Fibroblast of lung (primary cell): ENCODE data around the gene ADGRL2. TPM values are rescaled to one million over a fixed set of nuclear protein-coding genes. Genes with fewer than 3 reads are reported as not detected.

ENCODE experiments used
- DNase-seq, 2 donors: peaks; one replicate each; pipeline versions ENCODE4 v3.0.0 to v3.0.0-alpha.2; 2010; ENCODE audit warnings: low read depth in 2 of 2
- H2AFZ ChIP-seq: 2 replicates; pipeline ENCODE4 v1.5.1; 2012; ENCODE audit warnings: low read length, control low read depth, inconsistent platforms
- H3K27ac ChIP-seq: 2 replicates; pipeline ENCODE4 v1.5.1; 2011; ENCODE audit warnings: low read length, control low read depth; ENCODE audit not compliant: insufficient read depth
- H3K27me3 ChIP-seq: 2 replicates; pipeline ENCODE4 v1.5.1; 2011; ENCODE audit warnings: mild to moderate bottlenecking, low read length; ENCODE audit not compliant: control insufficient read depth, insufficient read depth
- H3K36me3 ChIP-seq: 2 replicates; pipeline ENCODE4 v1.5.1; 2011; ENCODE audit warnings: low read length; ENCODE audit not compliant: control insufficient read depth, insufficient read depth
- H3K4me1 ChIP-seq: 2 replicates; pipeline ENCODE4 v1.5.1; 2011; ENCODE audit warnings: low read length; ENCODE audit not compliant: control insufficient read depth, insufficient read depth; ENCODE audit errors: extremely low read depth
- H3K4me2 ChIP-seq: 2 replicates; pipeline ENCODE4 v1.5.1; 2011; ENCODE audit warnings: low read length, control low read depth; ENCODE audit not compliant: insufficient read depth; ENCODE audit errors: extremely low read depth
- H3K4me3 ChIP-seq, 4 experiments: fragments of 200-600 bp in 1 of 4; sonication (generic) in 1 of 4; replicated peaks in 1 of 4; 2 replicates each; pipeline ENCODE4 v1.5.1; 2011 to 2016; ENCODE audit warnings: low read length in 4 of 4, low read depth in 3 of 4, mild to moderate bottlenecking in 3 of 4, control low read depth in 2 of 4, inconsistent platforms in 1 of 4, mixed read lengths in 1 of 4; ENCODE audit not compliant: insufficient read depth in 1 of 4; ENCODE audit errors: control extremely low read depth in 1 of 4
- H3K79me2 ChIP-seq: 2 replicates; pipeline ENCODE4 v1.5.1; 2012; ENCODE audit warnings: mild to moderate bottlenecking, low read length, inconsistent platforms; ENCODE audit not compliant: control insufficient read depth, insufficient read depth
- H3K9ac ChIP-seq: 2 replicates; pipeline ENCODE4 v1.5.1; 2011; ENCODE audit warnings: mild to moderate bottlenecking, low read length, control low read depth; ENCODE audit not compliant: insufficient read depth
- H3K9me3 ChIP-seq: 2 replicates; pipeline ENCODE4 v1.5.1; 2012; ENCODE audit warnings: low read depth, low read length; ENCODE audit not compliant: control insufficient read depth, insufficient read depth
- H4K20me1 ChIP-seq: 2 replicates; pipeline ENCODE4 v1.5.1; 2011; ENCODE audit warnings: low read length; ENCODE audit not compliant: control insufficient read depth, insufficient read depth; ENCODE audit errors: extremely low read depth
- EZH2 ChIP-seq: IDR thresholded peaks from 2 replicates; pipeline ENCODE4 v1.5.1; 2012; ENCODE audit warnings: low read length, control low read depth, mild to moderate bottlenecking; ENCODE audit errors: missing control alignments
- polyA plus RNA-seq, 2 donors: library from polyadenylated mRNA; depleted of rRNA in 1 of 2; stranded (reverse) in 1 of 2; unstranded in 1 of 2; fragments of >200 nt; gene quantifications; 2 replicates each; pipeline ENCODE4 v1.2.1, GENCODE V29; 2011 to 2012; ENCODE audit warnings: missing spikeins in 1 of 2
- total RNA-seq: library from RNA; depleted of rRNA; stranded (reverse); fragments of >200 nt; gene quantifications from 2 replicates; pipeline ENCODE4 v1.2.1, GENCODE V29; 2014
- TF ChIP-seq, protein P1 (sequence below), 2 donors: IDR thresholded peaks in 1 of 2; conservative IDR thresholded peaks in 1 of 2; 1 replicate in 1 of 2; 2 replicates in 1 of 2; pipeline ENCODE4 v1.5.1; 2011 to 2012; ENCODE audit warnings: low read length in 2 of 2, control low read depth in 1 of 2, inconsistent platforms in 1 of 2, low read depth in 1 of 2, mild to moderate bottlenecking in 1 of 2

Gene ADGRL2
- total and polyA plus RNA-seq, 2 donors (not counting 1 experiment from before 2014, with no cell fraction given): 74.1 to 196 TPM

DNA sequence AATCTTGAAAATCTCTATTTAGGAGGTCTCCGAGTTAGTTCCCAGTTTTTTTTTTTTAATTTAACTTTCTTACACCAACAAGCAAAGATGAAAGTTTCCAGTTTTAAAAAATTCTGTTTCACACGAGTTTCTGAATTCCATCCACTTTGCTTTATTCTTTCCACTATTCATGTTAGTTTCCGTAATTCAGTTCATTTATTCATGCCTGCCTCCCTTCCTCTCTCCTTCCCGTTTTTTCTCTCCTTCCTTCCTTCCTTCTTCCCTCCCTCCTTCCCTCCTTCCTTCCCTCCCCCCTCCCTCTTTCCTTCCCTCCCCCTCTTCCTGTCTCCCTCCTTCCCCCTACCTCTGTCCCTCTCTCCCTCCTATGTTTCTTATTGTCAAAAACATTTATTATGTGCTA, 22.3 kb downstream of the ADGRL2 start:
- Histone ChIP-seq H3K4me3 (no peak overlapping the region), H3K4me2 (no peak overlapping the region), H2AFZ (no peak overlapping the region), H3K27ac (no peak overlapping the region), H3K9me3 (no peaks in the 10 kb centered on the region), H3K36me3 (no peaks in the 10 kb centered on the region), H3K9ac (no peak overlapping the region), H4K20me1 (no peaks in the 10 kb centered on the region), H3K79me2 (peaks cover 46% of the 10 kb centered on the region), H3K27me3 (no peaks in the 10 kb centered on the region), H3K4me1 (no peaks in the 10 kb centered on the region)
- TF ChIP-seq EZH2: no peak
- TF ChIP-seq, protein P1, sequence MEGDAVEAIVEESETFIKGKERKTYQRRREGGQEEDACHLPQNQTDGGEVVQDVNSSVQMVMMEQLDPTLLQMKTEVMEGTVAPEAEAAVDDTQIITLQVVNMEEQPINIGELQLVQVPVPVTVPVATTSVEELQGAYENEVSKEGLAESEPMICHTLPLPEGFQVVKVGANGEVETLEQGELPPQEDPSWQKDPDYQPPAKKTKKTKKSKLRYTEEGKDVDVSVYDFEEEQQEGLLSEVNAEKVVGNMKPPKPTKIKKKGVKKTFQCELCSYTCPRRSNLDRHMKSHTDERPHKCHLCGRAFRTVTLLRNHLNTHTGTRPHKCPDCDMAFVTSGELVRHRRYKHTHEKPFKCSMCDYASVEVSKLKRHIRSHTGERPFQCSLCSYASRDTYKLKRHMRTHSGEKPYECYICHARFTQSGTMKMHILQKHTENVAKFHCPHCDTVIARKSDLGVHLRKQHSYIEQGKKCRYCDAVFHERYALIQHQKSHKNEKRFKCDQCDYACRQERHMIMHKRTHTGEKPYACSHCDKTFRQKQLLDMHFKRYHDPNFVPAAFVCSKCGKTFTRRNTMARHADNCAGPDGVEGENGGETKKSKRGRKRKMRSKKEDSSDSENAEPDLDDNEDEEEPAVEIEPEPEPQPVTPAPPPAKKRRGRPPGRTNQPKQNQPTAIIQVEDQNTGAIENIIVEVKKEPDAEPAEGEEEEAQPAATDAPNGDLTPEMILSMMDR (conservative IDR thresholded peaks at IDR 0.05 in 1 of 2, IDR thresholded peaks at IDR 0.05 in 1 of 2; ENCODE audit: low read depth in 1 of 2, low read length in 2 of 2): no peak
- DNase-seq: no peak

DNA sequence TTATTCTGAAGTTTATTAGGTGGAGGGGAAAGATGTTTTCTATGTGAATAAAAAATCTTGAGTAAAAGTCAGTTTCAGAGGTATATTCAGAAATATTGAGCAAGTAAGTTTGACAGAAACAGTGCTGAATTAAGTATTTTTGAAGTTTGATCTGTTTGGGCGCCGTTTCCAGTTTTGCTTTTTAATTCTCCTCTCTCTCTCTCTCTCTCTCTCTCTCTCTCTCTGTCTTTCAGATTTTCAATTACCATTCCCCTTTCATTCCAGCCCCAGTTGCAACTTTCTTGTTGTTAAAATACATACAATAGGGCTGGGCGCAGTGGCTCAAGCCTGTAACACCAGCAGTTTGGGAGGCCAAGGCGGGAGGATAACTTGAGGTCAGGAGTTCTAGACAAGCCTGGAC, 24.0 kb downstream of the ADGRL2 start:
- no peak overlapping the region for H3K4me2 ChIP-seq
- no peak overlapping the region for H3K9ac ChIP-seq
- TF ChIP-seq, protein P1 (conservative IDR thresholded peaks at IDR 0.05 in 1 of 2, IDR thresholded peaks at IDR 0.05 in 1 of 2; ENCODE audit: low read depth in 1 of 2, low read length in 2 of 2): no peak
- no peak for TF ChIP-seq EZH2
- no peaks in the 10 kb centered on the region for H4K20me1 ChIP-seq
- H3K4me1 ChIP-seq: no peaks in the 10 kb centered on the region
- no peak for DNase-seq
- no peaks in the 10 kb centered on the region for H3K9me3 ChIP-seq
- no peak overlapping the region for H2AFZ ChIP-seq
- no peak overlapping the region for H3K4me3 ChIP-seq
- peaks cover 36% of the 10 kb centered on the region for H3K79me2 ChIP-seq
- H3K36me3 ChIP-seq: no peaks in the 10 kb centered on the region
- no peaks in the 10 kb centered on the region for H3K27me3 ChIP-seq
- H3K27ac ChIP-seq: no peak overlapping the region

DNA sequence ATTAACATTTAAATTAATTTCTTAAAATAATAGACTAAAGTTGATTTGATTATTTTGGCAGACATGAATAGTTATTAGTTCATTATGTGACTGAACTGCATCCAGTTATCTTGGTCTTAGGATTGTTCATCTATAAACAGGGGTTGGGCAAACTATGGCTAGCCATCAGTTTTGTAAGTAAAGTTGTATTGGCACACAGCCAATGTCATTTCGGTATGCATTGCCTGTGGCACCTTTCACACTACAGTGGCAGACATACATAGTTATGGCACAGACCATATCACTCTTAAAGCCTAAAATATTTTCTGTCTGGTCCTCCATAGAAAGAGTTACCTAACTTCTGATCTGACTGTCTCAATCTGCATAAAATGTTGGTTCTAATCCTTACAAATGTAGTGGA, 27.2 kb downstream of the ADGRL2 start:
- H3K36me3 ChIP-seq: no peaks in the 10 kb centered on the region
- H2AFZ ChIP-seq: no peak overlapping the region
- H3K9ac ChIP-seq: no peak overlapping the region
- no peak for DNase-seq
- no peak overlapping the region for H3K27ac ChIP-seq
- H3K4me1 ChIP-seq: peaks cover under 1% of the 10 kb centered on the region
- no peak overlapping the region for H3K4me2 ChIP-seq
- peaks cover 32% of the 10 kb centered on the region for H3K79me2 ChIP-seq
- H3K9me3 ChIP-seq: no peaks in the 10 kb centered on the region
- H3K27me3 ChIP-seq: no peaks in the 10 kb centered on the region
- no peak overlapping the region for H3K4me3 ChIP-seq
- H4K20me1 ChIP-seq: no peaks in the 10 kb centered on the region
- TF ChIP-seq EZH2: no peak
- TF ChIP-seq, protein P1 (conservative IDR thresholded peaks at IDR 0.05 in 1 of 2, IDR thresholded peaks at IDR 0.05 in 1 of 2; ENCODE audit: low read depth in 1 of 2, low read length in 2 of 2): no peak
